C4-2B (cell line): ENCODE results near the gene MFSD2A.

Source experiments
- ZFX ChIP-seq: fragments of 450-650 bp; IDR thresholded peaks from 2 replicates; pipeline ENCODE4 v1.6.1; 2017
- TF ChIP-seq, protein P1 (sequence below): fragments of 450-650 bp; conservative IDR thresholded peaks from 2 replicates; pipeline ENCODE4 v1.5.1; 2017; ENCODE audit warnings: mild to moderate bottlenecking

DNA sequence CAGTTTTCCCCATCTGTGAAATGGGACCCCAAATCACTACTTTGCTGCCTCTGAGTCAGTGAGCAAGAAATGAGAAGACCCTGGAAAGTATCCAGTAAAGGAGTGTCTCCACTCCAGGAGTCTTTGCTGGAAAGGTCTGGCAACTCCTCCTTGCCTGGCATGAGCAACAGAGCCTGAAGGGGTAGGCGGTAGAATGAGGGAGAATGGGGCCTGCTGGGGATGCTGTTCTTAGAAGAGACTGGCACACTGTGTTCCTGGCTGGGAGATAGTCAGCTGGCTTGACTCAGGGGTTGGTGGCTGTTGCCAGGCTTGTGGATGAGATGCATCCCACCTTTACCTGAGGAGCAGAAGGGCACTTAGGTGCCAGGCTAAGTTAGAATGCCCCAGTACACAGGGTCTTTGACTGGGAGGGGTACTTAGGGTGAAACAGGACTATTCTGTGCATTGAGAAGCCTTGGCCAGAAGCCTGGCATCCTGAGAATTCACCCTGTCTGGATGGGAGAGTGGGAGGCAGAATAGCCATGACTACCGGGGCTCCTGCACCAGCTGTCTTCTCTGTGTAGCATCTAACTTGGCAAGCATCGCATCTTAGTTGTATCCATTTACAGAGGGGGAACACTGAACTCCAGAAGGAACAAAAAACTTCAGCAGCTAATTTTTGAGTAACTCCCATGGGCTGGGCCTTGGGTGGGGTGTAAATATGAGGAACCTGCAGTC is 2.5 kb downstream of the MFSD2A start:
- TF ChIP-seq, protein P1, sequence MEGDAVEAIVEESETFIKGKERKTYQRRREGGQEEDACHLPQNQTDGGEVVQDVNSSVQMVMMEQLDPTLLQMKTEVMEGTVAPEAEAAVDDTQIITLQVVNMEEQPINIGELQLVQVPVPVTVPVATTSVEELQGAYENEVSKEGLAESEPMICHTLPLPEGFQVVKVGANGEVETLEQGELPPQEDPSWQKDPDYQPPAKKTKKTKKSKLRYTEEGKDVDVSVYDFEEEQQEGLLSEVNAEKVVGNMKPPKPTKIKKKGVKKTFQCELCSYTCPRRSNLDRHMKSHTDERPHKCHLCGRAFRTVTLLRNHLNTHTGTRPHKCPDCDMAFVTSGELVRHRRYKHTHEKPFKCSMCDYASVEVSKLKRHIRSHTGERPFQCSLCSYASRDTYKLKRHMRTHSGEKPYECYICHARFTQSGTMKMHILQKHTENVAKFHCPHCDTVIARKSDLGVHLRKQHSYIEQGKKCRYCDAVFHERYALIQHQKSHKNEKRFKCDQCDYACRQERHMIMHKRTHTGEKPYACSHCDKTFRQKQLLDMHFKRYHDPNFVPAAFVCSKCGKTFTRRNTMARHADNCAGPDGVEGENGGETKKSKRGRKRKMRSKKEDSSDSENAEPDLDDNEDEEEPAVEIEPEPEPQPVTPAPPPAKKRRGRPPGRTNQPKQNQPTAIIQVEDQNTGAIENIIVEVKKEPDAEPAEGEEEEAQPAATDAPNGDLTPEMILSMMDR = no peak
- no peak for TF ChIP-seq ZFX
